SU-DHL-6 (cell line): ENCODE results near the gene WIPF1.
A peak's percentile ranks its signal among the peaks of the same experiment; 100 is the strongest.

Experiments used
- H2AFZ ChIP-seq: fragments of 200-600 bp; sonication (generic); 2 replicates; pipeline ENCODE4 v1.6.1; 2014; ENCODE audit warnings: low read depth, mild to moderate bottlenecking, moderate library complexity, mixed read lengths, antibody characterized with exemption, low read length; ENCODE audit not compliant: severe bottlenecking
- H3F3A ChIP-seq: fragments of 200-600 bp; shearing (Covaris generic); 2 replicates; pipeline ENCODE4 v1.6.0; 2016; ENCODE audit warnings: antibody characterized with exemption, mild to moderate bottlenecking; ENCODE audit not compliant: insufficient read depth
- H3K27ac ChIP-seq: fragments of 200-600 bp; sonication (generic); 2 replicates; pipeline ENCODE4 v1.5.1; 2016; ENCODE audit warnings: low read depth, mild to moderate bottlenecking, low read length, moderate library complexity, mixed read lengths
- H3K27me3 ChIP-seq: fragments of 200-600 bp; sonication (generic), shearing (Covaris generic); 2 replicates; pipeline ENCODE4 v1.6.0; 2014; ENCODE audit warnings: mild to moderate bottlenecking, low read length
- H3K36me3 ChIP-seq: fragments of 200-600 bp; sonication (generic); 2 replicates; pipeline ENCODE4 v1.6.1; 2014; ENCODE audit warnings: mild to moderate bottlenecking, low read length, mixed read lengths
- H3K4me2 ChIP-seq: fragments of 300-600, 200-600 bp; shearing (Covaris generic), sonication (generic); 2 replicates; pipeline ENCODE4 v1.6.0; 2014; ENCODE audit warnings: low read length, low read depth, mild to moderate bottlenecking; ENCODE audit not compliant: poor library complexity, severe bottlenecking
- H3K4me3 ChIP-seq: fragments of 200-600 bp; sonication (generic); 2 replicates; pipeline ENCODE4 v1.5.1; 2014; ENCODE audit warnings: antibody characterized with exemption, low read length, mild to moderate bottlenecking, mixed read lengths; ENCODE audit not compliant: insufficient read depth, poor library complexity, severe bottlenecking
- H3K79me2 ChIP-seq: fragments of 200-600 bp; sonication (generic); 2 replicates; pipeline ENCODE4 v1.6.1; 2014; ENCODE audit warnings: mild to moderate bottlenecking, low read length, moderate library complexity; ENCODE audit not compliant: insufficient read depth
- H3K9ac ChIP-seq: fragments of 200-600 bp; sonication (generic); 2 replicates; pipeline ENCODE4 v1.7.0; 2014; ENCODE audit warnings: mild to moderate bottlenecking, low read length
- H3K9me2 ChIP-seq: fragments of 200-600 bp; sonication (generic); replicated peaks from 2 replicates; pipeline ENCODE4 v1.6.1; 2014; ENCODE audit warnings: low read length; ENCODE audit not compliant: insufficient read depth
- H3K9me3 ChIP-seq: fragments of 200-600 bp; sonication (generic); 2 replicates; pipeline ENCODE4 v1.6.1; 2014; ENCODE audit warnings: low read length, mixed read lengths; ENCODE audit not compliant: insufficient read depth
- H4K20me1 ChIP-seq: fragments of 200-600 bp; sonication (generic); 2 replicates; pipeline ENCODE4 v1.6.1; 2014; ENCODE audit warnings: low read depth, mild to moderate bottlenecking, antibody characterized with exemption, low read length, moderate library complexity, mixed read lengths
- CTCF ChIP-seq: fragments of 200-600 bp; sonication (generic); IDR thresholded peaks from one replicate; pipeline ENCODE4 v1.5.1; 2017; ENCODE audit warnings: antibody characterized with exemption, mild to moderate bottlenecking, low read length, moderate library complexity; ENCODE audit not compliant: insufficient read depth, poor library complexity, severe bottlenecking
- EZH2phosphoT487 ChIP-seq: fragments of 200-600 bp; sonication (generic), shearing (Covaris generic); conservative IDR thresholded peaks from 2 replicates; pipeline ENCODE4 v1.6.1; 2018; ENCODE audit warnings: mild to moderate bottlenecking, antibody characterized with exemption, low read length, moderate library complexity, mixed read lengths

Gene WIPF1

GRCh38 chr2:174590928-174591648 lies 6.5 kb downstream of the WIPF1 start:
- TF ChIP-seq CTCF, result no peak
- TF ChIP-seq EZH2phosphoT487, result no peak
- Histone ChIP-seq H3K9ac (0 out of 2 replicates have a peak overlapping the region, but pooled peaks have one; percentile 9), H3K27ac (peak overlapping the region; percentile 98; the same call in 1 of the 2 replicates), H3F3A (peaks cover 28% of the 10 kb centered on the region), H3K4me3 (no peak overlapping the region), H3K36me3 (peaks cover 10% of the 10 kb centered on the region), H3K9me3 (no peaks in the 10 kb centered on the region), H3K79me2 (peaks cover 99% of the 10 kb centered on the region), H3K27me3 (no peaks in the 10 kb centered on the region), H3K9me2 (no peaks in the 10 kb centered on the region), H4K20me1 (no peaks in the 10 kb centered on the region), H3K4me2 (peak overlapping the region; percentile 100), H2AFZ (no peak overlapping the region)

GRCh38 chr2:174590346-174590745 lies 7.3 kb downstream of the WIPF1 start:
- no peak overlapping the region for H3K9ac ChIP-seq

GRCh38 chr2:174589334-174589733 lies 8.3 kb downstream of the WIPF1 start:
- Histone ChIP-seq H3K27ac (no peak overlapping the region), H3K36me3 (peaks cover 10% of the 10 kb centered on the region), H3K9ac (no peak overlapping the region), H3K79me2 (peaks cover 100% of the 10 kb centered on the region), H3K27me3 (no peaks in the 10 kb centered on the region), H3K9me3 (no peaks in the 10 kb centered on the region), H2AFZ (no peak overlapping the region), H3K4me2 (no peak overlapping the region), H4K20me1 (no peaks in the 10 kb centered on the region), H3F3A (peaks cover 13% of the 10 kb centered on the region), H3K9me2 (no peaks in the 10 kb centered on the region), H3K4me3 (no peak overlapping the region)
- TF ChIP-seq CTCF (no peak), EZH2phosphoT487 (no peak)

More at GRCh38 chr2:174590346-174590745, 7.3 kb downstream of the WIPF1 start:
- Histone ChIP-seq H3K9me2 (no peaks in the 10 kb centered on the region), H3K36me3 (peaks cover 10% of the 10 kb centered on the region), H3F3A (peaks cover 21% of the 10 kb centered on the region), H3K79me2 (peaks cover 99% of the 10 kb centered on the region), H3K27me3 (no peaks in the 10 kb centered on the region), H3K4me2 (no peak overlapping the region), H3K4me3 (no peak overlapping the region), H3K27ac (peak overlapping the region; percentile 98; the same call in 1 of the 2 replicates), H4K20me1 (no peaks in the 10 kb centered on the region), H3K9me3 (no peaks in the 10 kb centered on the region), H2AFZ (no peak overlapping the region)
- no peak for TF ChIP-seq EZH2phosphoT487
- TF ChIP-seq CTCF, result no peak
